Measurements from ENCODE around the gene LRRC8C.
A peak's percentile ranks its signal among the peaks of the same experiment; 100 is the strongest.

Gene LRRC8C

DNA sequence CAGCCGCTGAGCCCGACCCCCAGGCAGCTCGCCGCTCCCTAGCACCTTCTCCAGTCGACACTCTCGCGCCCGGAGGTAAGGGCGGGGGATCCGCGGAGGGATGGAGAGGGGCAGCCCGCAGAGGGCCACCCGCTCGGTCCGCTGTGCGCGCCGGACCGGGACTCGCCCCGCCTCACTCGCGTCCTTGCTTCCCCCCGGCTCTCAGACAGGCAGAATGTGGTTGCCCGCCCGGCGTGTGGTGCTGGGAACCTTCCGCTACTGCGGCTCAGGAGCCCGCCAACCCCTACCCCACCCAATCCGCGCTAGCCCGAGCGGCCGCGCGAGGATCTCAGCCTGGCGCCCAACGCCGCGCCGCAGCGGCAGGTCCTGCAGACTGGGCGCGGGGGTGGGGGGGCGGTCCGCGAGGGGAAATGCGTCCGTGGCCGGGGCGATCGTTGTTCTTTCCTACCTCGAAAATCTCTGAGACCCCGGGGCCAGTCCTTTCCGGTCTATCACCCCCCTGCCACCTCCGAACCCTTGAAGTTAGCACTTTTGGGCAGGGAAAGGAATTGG lies 404 bp downstream of the LRRC8C start:
- DNase-seq = peak in 31 of 51 donors; percentile 33 to 83 (median 60)

DNA sequence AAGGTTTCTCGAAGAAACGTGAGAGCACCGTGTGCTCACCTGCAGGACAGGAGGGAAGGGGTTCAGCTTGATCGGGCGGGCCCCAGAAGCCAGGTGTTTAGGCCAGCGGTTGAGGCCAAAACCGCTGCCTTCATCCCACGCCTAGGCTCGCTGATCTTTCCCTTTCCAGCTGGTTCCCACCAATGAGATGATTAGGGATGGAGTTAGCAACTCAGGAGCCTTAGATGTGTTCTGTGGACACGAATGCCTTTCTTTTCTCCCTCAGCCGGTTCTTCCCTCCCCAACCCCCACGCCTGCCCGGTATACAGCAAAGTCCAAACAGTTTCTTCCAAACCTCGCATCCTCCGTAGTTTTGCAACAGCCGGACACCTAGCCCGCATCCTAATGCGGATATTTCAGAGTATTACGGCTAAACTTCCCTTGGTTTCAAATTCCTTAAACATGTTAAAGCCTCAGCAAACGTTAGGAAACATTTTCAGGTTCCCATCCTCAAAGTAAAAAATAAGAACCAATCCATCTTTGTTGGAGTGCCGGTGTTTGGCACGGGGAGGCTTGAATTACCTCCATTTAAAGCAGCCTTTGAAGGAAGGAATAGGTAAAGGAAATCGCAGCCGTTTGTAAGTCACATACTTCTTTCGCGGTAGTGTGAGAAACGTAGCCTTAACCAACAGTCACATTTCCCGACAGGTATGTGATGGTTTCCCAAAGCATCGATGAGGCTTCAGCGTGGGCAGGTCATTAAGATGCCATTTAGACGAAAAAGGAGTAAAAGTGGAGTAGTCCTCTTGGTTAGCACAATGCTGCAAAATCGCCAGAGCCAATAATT lies 1.1 kb downstream of the LRRC8C start:
- peak in 11 of 51 donors; percentile 11 to 78 (median 38) for DNase-seq

DNA sequence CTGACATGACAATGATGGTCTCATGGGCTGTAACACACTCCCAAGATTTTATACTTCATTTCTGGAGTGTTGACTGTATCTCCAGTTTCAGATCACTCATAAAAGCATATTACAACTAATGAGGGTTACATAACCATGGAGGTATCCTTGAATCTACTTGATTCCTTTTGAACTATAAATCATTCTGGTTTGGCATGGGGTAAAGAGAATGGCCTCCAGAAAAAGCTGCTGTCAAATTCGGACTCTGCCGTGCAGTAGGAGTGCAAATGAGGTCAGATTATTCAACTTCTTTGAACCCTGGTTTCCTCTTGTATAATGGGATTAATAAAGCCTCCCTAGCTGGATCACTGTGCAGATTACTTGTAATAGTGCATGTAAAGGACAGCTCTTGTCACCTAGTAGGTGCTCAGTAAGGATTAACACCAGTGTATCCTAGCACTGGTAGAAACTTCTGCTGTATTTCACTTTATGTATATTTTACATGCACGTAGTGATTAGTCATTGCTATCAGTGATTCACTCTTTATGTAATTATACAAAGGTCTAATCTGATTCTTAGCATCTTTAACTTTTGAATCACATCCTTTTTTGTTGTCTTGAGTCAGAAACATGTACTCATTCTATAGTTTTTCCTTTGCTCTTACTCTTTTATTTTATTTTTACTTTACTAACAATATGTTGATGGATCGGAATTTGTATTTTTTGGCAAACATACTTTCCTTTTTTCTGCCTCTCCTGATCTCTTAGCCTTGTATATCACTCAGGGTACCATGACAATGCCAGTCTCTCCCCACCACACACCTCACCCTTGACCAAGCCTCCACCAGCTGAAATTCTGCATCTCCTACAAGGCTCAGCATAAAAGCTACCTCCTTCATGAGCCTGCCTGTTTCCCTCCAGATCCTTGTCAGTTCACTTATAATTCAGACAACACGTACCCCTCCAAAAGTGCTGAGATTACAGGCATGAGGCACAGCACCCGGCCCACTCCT lies 3.2 kb downstream of the LRRC8C start:
- no peak for DNase-seq

DNA sequence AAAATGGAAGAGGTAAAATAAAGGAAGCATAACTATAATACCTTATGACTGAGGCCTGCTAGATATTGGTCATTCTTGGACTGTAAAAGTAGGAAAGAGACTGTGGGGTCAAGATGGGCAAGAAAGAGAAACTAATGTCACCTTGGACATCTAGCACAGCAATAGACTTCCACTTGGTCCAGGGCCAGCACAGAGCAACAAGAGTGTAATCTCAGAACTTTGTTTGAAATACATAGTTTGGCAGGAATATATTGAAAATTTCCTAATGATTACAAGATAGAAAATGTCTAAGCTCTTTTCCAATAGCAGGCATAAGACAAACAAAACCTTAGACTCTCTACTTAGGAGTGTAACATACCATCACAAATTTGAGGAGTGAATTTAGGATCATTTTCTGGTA lies 4.6 kb downstream of the LRRC8C start:
- DNase-seq = no peak

DNA sequence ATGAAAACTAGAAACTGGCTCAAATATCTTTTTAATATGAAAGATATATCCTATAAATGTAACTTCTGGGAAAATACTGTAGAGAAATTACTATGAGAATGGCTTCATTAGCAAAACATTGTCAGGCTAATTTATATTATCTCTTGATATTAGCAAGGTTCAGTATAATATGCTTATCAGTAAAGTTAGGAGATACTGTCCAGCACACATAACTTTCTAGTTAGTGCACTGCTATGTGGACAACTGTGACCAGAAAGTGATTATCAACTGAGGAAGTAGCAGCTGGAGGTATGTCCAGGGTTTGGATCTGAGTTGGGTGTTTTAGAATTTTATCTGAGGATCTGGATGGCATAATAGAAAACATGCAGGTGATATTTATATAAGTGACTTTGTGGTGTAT lies 7.5 kb downstream of the LRRC8C start:
- DNase-seq = no peak

DNA sequence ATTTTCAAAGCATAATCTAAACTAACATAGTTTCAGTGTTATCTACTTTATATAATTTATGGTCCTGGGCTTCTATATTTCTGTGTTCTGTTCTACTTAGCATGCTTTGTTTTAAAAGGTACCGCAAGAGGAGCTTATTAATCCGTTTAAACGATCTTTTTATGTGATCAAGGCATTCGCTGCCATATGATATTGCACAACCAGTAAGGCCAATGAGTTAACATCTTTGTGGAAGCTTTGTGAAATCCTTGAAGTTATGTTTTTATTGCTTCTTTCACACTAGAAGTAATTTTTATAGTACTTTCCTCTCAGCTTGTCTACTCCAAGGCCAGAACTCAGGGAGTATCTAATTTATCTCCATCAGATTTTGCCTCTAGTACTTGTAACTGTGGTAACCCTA lies 8.9 kb downstream of the LRRC8C start:
- DNase-seq = no peak

DNA sequence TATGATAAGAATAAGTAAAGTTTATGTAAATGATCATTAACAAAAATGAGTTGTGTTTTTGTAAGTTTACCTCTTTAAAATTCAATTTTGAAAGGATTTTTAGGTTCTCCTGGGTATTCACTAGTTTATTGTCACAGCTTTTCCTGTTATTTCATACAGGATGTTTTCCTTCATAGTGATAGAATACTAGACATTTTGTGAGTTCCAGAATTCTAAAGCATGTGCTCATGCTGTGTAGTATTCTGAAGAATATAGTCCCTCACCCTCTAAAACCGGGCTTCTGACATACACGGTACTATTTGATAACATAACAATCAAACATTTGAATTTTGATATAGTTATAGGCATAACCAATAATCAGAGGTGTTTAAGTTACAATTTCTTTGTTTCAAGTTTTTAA lies 10.7 kb downstream of the LRRC8C start:
- DNase-seq = no peak

DNA sequence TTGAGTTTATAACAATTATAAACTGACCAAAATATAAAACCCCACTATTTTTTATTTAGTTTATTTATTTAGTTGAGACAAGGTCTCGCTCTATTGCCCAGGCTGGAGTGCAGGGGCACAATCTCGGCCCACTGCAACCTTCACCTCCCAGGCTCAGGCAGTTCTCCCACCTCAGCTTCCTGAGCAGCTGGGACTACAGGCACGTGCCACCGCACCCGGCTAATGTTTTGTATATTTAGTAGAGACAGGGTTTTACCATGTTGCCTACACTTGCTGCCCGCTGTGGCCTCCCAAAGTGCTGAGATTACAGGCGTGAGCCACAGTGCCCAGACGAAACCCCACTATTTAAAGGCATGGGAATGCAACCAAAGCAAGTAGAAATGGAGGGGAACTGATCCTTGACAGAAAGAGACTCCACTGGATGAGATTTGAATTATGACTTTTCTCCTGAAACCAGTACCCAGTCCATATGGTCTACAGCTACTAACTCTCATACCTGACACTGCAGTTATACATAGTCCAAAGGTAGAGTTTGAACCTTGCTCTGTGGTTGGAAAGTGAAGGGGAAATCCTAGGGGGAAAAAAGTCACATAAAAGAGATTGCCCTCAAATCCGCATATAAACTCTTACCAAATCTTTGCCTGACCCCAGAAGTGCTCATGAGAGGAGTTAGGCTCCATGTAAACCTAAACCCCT lies 11.3 kb downstream of the LRRC8C start:
- no peak for DNase-seq

DNA sequence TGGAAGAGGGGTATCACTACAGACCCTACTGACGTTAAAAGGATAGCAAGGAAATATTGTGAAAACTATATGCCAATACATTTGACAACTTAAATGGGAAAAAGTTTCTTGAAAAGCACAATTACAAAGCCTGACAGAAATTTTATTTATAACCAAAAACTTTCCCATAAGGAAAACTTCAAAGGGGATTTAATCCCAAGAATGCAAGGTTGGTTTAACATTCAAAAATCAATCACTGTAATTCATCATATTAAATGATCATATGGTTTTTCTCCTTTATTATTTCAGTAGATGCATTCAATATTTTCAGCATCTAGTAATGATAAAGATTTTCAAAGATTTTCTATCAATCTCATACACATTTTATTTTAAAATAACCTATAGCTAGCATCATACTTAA lies 13.3 kb downstream of the LRRC8C start:
- no peak for DNase-seq

DNA sequence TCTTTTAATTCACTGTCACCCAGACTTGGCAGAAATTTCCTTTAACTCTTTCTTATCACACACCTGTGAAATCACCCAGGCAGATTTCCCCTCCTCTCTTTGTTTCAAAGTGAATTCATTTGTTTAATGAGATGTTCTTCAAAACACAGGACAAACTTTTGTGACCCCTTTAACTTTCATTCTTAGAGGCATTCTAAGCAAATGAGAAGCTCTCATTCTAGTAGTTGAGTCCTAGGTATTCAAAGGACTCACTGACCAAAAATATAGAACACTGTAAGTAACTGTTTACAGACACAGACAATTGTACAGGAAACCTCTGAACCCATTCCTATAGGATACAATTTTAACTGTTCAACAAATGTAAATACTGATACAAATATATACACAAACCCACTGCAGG lies 16.9 kb downstream of the LRRC8C start:
- DNase-seq = no peak

DNA sequence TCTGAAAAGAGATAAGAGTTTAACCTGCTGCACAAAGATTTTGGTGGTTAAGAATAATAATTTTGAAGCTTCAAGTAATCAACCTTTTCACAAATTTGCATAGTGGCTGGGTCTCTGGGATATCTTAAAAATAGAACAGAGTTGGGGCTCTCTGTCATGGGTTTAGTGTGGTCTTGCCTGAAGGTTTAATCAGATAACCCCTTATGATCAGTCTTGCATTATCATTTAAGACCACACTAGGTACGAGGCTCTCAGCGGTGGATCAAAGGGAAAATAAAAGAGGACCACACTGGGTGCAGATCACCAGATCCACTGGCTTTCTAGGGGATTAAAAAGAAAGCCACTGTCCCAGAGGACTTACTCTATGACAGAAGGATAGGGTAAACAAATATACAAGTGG lies 19.5 kb downstream of the LRRC8C start:
- DNase-seq = no peak

DNA sequence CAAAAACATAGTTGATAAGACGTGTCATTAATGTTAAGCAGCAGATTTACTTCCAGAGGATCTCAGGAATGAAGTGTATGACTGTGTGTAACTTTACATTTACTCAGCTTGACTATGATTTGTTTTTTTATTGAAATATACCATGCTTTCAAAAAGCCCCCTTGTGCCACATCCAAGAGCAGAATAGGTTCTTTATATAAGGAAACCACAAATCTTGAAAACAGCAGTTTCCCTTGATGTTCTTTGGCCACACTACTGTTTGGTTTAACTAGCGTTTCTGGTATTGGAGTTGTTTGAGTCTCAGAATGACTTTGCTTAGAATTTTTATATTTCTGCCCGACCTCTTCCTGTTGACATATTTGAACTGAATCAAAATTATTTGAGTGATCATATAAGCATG lies 25.0 kb downstream of the LRRC8C start:
- DNase-seq = no peak

DNA sequence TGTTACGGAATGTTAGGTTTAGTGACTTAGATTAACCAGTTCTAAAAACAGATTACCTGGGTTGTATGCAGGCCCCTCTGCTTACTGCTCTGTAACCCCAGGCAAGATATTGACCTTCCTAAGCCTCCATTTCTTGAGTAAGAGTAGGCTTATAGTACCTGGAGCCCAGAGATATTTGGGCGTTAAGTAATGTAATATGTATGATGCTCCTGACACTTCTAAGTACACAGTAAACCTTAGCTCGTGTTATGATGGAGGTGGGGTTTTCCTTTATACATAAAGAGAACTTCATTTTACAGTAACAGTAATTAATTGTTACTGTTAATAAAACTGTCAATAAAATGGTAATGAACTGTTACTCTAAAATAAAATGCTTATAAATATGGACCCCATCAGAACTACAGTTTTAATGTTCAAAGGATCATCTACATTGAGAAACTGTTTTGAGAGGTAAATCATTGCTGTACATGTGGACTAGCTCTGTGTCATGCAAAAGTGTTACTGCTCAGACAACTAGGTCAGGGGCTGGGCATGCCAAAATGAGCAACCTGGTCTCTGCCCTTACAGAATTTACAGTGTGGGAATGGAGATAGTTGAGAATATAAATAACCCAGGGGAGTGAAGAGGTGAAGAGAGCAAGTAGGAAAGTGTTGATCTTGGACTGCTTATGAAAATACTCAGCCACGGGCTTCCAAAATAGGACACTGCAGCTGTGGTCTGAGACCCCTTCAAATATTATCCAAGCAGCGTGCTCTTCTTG lies 26.6 kb downstream of the LRRC8C start:
- DNase-seq = no peak

DNA sequence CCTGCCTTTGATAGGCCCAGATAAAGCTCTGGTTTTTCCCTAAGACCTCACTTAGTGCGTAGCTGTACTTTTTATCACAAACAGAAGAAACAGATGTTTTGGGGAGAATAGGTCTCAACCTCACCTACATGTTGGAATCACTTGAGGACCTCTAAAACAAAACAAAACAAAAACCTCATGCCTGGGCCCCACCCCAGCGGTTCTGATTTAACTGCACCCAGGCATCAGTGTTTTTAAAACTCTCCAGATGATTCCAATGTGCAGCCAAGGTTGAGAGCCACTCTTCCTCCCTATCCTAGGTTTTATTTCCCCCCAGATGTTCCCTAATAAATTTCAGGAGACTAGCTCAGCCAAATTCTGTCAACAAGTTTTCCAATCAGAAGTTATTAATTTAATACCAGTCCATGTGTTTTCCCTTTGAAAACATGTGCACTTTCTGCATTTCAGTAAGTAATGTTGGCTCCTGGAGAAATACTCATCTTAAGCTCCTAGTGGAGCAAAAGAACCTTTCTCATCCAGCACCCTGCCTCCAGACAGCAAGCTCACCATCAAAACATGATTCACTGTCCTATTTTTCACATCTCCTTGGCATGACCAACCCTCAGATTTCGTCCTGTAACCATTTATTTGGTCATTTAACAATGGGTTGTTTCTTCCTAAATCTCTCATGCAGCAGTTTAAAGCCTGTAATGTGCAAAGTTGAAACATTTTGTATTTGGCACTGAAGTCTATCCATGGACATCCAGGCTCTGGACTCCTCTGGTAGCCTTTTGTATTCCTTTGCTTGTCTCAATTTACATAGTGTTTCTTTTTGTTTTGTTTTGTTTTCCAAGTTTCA lies 27.5 kb downstream of the LRRC8C start:
- DNase-seq = no peak

DNA sequence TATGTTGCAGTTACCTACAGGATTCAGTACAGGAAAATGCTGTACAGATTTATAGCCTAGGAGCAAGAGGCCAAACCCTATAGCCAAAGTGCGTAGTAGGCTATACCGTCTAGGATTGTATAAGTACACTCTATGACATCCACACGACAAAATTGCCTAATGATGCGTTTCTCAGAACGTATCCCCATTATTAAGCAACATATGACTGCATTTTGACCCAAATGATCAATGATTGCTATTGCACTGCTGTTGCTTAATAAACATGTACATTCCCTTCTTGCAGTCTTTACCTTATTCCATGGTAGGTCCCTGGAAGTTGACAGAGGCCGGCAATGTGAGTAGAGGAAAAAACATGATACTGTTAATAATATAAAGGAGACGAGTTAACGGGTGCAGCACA lies 33.0 kb downstream of the LRRC8C start:
- no peak for DNase-seq

DNA sequence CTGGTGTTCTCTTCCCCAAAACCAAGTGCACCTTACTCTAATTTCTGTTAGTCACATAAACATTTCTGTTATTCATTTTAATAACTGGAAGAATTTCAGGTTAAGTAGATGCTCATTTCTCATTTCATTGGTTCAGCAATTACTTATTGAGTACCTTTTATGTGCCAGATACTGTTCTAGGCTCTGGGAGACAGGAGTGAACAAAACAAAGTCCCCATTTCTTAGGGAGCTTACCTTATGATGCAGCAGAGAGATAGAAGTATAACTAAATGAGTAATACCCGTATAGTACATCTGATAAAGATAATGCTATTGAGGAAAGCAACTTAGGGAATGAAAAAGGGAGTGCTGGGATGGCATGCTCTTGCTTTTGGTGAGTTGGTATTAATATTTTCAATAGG lies 33.7 kb downstream of the LRRC8C start:
- DNase-seq = no peak

DNA sequence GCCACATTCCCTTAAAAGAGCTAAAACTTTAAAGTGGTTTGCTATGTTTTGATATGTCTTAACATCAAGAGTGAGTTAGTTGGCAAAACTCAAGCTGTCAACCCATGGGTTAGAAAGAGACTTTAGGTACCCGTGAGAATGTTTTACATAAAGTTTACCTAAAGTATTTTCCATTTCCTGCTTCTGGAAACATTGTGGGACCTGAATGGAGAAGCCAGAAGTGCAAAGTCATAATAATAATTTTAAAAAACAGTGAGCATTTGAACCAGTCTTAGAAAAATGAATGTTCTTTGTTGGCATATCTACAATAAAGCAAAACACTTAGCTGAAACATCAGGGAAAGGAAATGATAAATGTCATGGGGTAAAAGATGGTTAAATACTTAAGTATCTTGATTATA lies 34.8 kb downstream of the LRRC8C start:
- DNase-seq = no peak

DNA sequence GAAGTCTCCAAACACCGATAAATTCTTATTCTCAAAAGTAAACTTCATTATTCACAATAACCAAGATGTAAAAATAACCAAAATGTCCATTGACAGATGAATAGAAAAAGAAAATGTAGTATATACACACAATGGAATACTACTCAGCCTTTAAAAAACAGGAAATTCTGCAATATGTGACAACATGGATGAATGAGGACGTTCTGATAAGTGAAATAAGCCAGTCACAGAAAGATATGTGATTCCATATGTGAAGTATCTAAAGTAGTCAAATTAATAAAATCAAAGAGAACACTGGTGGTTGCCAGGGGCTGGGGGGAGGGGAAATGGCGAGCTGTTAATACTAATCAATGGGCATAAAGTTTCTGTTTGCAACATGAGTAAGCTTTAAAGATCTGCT lies 36.0 kb downstream of the LRRC8C start:
- DNase-seq = no peak

DNA sequence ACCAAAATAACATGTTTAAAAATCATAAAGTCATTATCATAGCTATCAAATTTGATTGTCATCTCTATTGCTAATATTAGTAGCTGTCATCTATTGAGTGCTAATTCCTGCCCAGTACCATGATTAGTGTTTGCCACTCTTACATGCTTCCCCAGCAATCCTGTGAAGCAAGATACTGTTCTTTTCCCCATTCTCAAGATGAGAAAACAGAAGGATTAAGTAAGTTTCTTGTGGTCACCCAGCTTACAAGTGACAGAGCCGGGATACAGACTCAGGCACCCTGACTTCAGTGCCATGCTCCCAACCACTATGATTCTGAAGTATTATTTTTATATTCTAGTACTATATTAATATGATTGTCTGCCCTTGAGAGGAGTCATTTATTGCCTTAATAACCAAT lies 36.5 kb downstream of the LRRC8C start:
- no peak for DNase-seq

DNA sequence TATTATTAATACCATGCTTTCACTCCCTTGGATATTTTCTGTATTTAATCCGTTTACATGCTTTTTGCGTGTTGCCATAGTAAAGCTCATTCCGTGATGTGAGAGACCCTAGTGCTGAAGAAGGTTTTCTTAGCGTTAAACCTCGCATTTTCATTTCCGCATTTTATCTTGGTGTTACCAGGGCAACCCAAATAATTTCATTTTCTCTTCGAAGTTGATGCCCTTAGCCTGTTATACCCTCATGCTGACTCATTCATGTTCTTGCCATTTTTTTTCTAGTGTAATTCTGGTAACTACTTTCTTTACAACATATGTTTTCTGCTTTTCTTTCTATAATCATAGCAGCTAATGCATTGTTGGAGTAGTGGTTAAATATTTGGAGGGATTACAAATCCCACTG lies 37.2 kb downstream of the LRRC8C start:
- DNase-seq = no peak

Data from hypothalamus (tissue), 51 donors.